Measurements from ENCODE around the gene CTNNB1. TPM values are rescaled to one million over a fixed set of nuclear protein-coding genes. Genes with fewer than 3 reads are reported as not detected.

CTNNB1 gene
- total and polyA plus RNA-seq, 2 of the 4 experiments (the other 2 are of a cell fraction): 364 to 1,677 TPM

DNA sequence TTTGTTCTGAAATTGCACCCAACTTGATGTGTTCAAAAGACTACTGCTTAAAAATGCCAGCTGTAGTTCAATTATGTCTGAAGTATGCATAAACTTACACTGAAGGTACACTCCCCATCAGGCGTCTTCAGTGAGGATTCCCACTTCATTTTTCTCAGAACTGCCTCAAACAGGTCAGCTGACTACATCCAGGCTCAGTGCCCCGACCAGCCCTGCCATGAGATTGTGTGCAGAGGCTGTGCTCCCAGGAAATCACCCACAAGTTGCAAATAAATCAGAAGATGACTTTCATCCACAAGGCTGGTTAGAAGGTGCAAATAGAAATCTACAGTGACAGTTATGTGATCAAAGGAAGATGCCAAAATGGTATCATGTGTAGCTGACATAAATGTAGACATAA is 51.5 kb downstream of the CTNNB1 start:
- Histone ChIP-seq H3K18ac (ENCODE audit: low read depth, low read length) (no peak overlapping the region), H3K79me1 (ENCODE audit: low read depth in 1 of 2, low read length in 2 of 2) (no peaks in the 10 kb centered on the region), H2BK5ac (ENCODE audit: low read depth, low read length, poor library complexity, severe bottlenecking) (no peak overlapping the region), H4K8ac (ENCODE audit: low read depth in 2 of 2, low read length in 2 of 2) (no peak overlapping the region), H3K9me1 (ENCODE audit: insufficient read depth, low read length) (peaks cover 5% of the 10 kb centered on the region; the same call in 1 of the 2 replicates), H3K4me3 (ENCODE audit: insufficient read depth, low read depth, low read length) (no peak overlapping the region), H4K5ac (ENCODE audit: low read depth, low read length) (no peak overlapping the region), H3K36me3 (ENCODE audit: control insufficient read depth, insufficient read depth, low read length) (no peaks in the 10 kb centered on the region), H2AFZ (replicated peaks; ENCODE audit: low read length, poor library complexity) (no peak overlapping the region), H2BK20ac (ENCODE audit: low read depth, low read length) (no peak overlapping the region), H3K14ac (replicated peaks; ENCODE audit: low read depth, low read length) (no peak overlapping the region), H3K4me2 (ENCODE audit: low read depth, low read length) (no peak overlapping the region), H2BK120ac (ENCODE audit: low read depth, low read length) (no peak overlapping the region), H4K91ac (ENCODE audit: insufficient read depth, low read depth, low read length) (no peak overlapping the region), H3K4me1 (ENCODE audit: control insufficient read depth, insufficient read depth, low read length) (peaks cover 3% of the 10 kb centered on the region; the same call in 1 of the 2 replicates), H3K27ac (ENCODE audit: insufficient read depth, low read length) (no peak overlapping the region), H2BK15ac (ENCODE audit: low read depth, low read length) (no peak overlapping the region), H3K23ac (ENCODE audit: low read depth, low read length) (no peak overlapping the region), H3K4ac (ENCODE audit: low read depth, low read length) (no peak overlapping the region), H3K9ac (ENCODE audit: low read depth, low read length) (no peak overlapping the region), H2AK9ac (replicated peaks; ENCODE audit: low read depth, low read length, poor library complexity) (no peak overlapping the region), H3K56ac (ENCODE audit: extremely low read depth, insufficient read depth, low read length) (no peak overlapping the region), H2AK5ac (ENCODE audit: low read depth, low read length) (no peak overlapping the region), H3K9me3 (ENCODE audit: control insufficient read depth, insufficient read depth, low read length) (no peaks in the 10 kb centered on the region), H3K27me3 (ENCODE audit: control insufficient read depth, insufficient read depth, low read length) (no peaks in the 10 kb centered on the region), H4K20me1 (ENCODE audit: insufficient read depth, low read length) (no peaks in the 10 kb centered on the region; the same call in 1 of the 2 replicates)
- ChIA-PET POLR2A (ENCODE audit: unreplicated experiment) (no interaction called here), CTCF (no interaction called here)
- ATAC-seq (ENCODE audit: low read depth): no peak
- in situ Hi-C loops (cut with MboI; ENCODE audit: low sequenced_read_pairs) (no loop called here), intact Hi-C loops (cut with micrococcal nuclease) (no loop called here), dilution Hi-C loops (cut with HindIII; ENCODE audit: low sequenced_read_pairs, unreplicated experiment) (no loop called here)
- WGBS, 2 experiments (ENCODE audit: extremely low coverage in 2 of 2, insufficient read length in 1 of 2): no CpG with 5 or more reads among the region's 2 CpGs
- no peak for TF ChIP-seq CEBPB (IDR thresholded peaks at IDR 0.05; ENCODE audit: low read depth, low read length)
- no peak for TF ChIP-seq MXI1 (IDR thresholded peaks at IDR 0.05; ENCODE audit: borderline replicate concordance, low read depth, low read length)
- no peak for TF ChIP-seq MAZ (IDR thresholded peaks at IDR 0.05; ENCODE audit: borderline replicate concordance, low read depth, low read length)
- BruUV-seq (replicated peaks): no TSS peak
- DNase-seq: no peak
